Umbilical cord (tissue), 2 donors: ENCODE results near the gene SLC7A11. TPM values are rescaled to one million over a fixed set of nuclear protein-coding genes. Genes with fewer than 3 reads are reported as not detected.
A peak's percentile ranks its signal among the peaks of the same experiment; 100 is the strongest.

Experiments
- DNase-seq: peaks from one replicate; pipeline ENCODE4 v3.0.0-alpha.2; 2015; ENCODE audit warnings: low spot score
- total RNA-seq: library from RNA; depleted of rRNA; stranded (reverse); fragments of >200 nt; gene quantifications from one replicate; pipeline ENCODE4 v1.2.3, GENCODE V29; 2014; ENCODE audit warnings: low replicate concordance; ENCODE audit not compliant: insufficient read depth

The SLC7A11 gene
- 8.7 TPM for total RNA-seq

DNA sequence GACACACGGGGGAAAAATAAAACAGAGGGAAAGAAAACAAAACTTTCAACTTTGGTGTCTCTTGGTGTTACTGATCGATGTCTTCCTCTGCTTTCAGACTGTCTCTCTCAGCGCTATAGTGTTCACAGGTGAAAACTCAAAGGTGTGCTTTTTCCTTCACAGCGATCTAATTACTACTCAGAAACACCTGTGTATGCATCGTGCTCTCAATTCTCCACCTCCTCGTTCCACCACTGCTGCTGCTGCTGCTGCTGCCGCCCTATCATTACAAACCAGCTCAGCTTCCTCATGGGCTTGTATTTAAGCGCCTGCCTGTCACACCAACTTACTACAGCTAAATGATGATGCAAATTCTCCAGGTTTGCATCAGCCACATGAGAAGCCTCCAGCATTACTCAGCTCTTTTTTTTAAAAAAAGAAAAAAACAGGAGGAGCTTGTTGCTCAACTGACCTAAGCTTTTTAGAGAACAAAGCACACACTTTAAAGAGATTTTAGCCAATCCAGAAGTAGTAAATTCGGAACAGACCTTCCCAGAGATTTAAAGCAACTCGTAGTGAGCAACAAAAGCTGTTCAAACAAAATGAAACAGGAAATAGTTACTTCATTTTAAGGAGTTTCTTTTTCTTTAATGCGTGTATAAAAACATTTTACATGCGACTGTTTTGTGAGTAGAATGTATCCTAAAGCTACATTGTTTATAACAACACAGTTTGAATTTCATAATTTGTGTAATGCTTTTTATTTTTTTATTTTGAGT is at the start of gene SLC7A11:
Gene SLC7A11, minus strand, starts transcription at position 274 of the 758 bp plus-strand sequence. CDS start 280 bp downstream, outside the sequence.
- DNase-seq: peak; percentile 92

DNA sequence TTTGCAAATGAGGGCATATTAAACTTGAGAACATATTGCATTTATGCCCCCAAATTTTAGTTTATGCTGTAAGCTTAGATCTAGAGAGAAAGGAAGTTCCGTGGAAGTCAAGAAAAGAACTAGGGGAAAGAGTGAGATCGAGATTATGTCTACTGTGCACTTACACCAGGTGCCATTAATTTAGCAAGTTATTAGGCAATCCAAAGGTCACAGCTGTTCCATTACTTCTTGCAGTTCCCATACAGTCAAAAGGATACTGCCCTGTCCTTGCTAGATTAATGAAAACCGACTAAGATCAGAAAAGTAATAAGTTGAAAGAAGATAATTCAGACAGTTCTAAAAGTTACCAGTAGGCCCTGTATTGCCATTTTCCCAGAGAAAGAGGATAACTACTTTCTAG is 49.3 kb upstream of the SLC7A11 start:
- DNase-seq: no peak

DNA sequence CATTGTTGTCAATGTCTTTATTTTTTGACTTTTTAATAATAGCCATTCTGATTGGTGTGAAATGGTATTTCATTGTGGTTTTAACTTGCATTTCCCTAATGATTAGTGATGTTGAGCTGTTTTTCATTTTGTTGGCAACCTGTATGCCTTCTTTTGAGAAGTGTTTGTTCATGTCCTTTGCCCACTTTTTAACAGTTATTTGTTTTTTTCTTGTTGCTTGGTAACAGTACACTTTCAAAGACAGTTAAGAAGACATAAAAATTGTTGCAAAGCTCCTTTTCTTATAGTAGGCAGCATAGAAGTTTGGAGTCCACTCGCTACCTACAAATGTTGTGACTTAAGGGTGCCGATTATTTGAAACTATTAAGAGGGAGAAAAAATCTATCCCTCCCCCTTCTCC is 48.7 kb upstream of the SLC7A11 start:
- no peak for DNase-seq

DNA sequence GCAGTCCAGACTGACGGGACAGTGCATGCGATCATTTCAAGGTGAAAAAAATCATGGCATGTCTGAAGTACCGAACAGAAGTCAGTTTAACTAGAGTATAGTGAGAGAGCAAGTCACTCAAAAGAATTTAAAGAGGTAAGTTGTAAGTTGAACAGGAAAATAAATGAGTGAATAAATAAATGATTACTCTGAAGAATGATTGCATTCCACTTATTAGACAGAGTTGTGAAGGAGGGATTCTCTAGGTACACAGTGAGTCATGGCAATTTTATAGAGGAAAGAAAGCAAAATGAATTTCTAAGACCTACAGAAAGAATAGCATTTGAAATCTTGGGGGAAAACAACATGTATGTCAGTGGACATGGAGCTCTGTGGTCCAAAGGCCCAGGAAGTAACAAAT is 37.1 kb upstream of the SLC7A11 start:
- no peak for DNase-seq

DNA sequence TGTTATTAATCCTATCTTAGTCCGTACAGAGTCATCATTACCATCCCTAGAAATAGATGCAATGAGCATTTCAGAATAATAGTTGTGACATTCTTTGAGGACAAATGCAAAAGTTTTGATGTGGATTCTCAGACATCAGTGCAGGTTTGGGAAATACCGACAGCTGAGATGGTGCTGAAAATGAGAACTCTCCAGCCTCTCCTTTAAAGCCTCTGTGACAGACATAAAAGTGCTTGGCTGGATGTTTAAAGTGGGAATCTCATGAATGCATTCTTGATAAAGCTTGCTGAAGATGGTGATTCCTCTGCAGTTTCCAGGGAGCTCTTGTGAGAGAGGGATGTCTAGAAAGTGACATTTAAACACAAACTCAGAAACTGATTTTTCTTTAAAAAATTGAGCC is 35.0 kb upstream of the SLC7A11 start:
- peak; percentile 69 for DNase-seq

DNA sequence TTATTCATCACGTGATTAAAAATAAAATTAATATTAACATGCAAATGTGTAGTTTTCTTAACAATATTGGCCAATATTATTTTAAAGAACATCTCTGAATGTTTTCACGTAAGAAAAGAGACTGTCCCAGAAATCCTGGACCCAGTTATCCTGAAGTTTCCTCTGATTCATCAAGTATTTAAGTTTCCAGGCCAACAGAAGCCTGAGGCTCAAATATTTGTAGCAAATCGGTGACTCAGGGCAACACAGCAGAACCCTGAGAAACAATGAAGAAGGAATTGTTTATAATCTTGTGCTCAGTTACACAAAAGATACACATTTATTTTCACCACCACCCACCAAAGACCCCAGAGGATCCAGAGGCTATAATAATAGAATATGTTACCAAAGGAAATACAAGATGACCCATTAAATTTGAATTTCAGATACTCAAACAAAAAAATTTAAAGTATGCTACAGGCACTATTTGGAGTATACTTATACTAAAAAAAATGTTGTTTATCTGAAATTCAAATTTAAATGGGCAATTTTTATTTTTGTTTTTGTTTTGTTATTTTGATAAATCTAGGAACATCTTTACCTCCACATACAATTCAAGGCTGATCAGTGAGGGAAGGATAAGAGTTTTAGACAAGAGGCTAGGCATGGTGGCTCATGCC is 33.9 kb upstream of the SLC7A11 start:
- DNase-seq: peak; percentile 64

DNA sequence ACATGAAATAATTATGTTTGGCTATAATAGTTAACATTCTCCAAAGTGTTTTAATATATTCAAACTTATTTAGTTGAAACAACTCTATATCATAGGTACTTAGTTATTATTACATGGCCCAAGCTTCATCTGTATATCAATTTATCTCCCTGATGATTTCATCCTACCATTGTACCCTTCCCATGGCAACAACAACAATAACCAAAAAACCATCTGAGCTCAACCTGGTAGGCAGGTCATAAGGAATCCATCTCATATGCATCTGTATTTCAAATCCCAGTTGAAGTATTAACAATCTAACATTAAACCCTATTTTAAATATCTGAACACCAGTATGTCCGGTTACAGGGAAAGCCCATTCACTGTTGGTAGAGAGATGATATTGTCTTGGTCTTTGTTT is 33.1 kb upstream of the SLC7A11 start:
- DNase-seq: no peak

DNA sequence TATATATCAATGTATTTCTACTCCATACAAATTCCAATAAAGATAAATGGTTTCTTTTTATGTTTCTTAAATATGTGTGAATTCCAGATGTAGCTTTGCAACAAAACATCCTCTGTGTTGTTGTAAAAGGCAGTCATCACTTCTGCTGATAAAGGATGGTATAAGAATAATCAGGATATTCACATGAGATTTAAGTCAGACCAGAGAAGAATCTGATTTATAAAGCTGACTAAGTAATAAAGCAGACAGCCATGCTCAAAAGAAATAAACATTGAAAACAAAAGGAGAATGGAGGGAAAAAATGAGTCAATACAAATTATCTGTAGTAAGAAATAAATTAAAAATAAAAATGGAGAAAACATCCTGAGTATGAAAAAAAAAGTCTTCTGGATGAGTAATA is 27.0 kb upstream of the SLC7A11 start:
- no peak for DNase-seq

DNA sequence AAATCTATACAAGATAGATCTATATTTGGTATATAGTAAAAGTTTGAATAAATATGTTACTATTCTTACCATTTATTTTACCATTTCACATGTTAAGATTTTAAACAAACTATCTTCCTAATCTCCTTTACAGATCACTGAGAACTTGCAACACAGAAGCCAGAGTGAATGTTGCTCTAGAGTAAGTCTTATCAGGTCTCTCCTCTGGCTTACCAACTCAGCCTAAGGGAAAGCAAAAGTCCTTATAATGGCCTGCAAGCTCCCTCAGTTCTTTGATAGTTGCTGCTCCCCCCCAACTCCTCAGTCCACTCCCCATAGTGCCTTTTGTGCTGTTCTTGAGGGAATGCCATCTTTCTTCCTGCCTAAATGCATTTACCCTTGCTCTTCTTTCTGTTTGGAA is 25.7 kb upstream of the SLC7A11 start:
- no peak for DNase-seq

DNA sequence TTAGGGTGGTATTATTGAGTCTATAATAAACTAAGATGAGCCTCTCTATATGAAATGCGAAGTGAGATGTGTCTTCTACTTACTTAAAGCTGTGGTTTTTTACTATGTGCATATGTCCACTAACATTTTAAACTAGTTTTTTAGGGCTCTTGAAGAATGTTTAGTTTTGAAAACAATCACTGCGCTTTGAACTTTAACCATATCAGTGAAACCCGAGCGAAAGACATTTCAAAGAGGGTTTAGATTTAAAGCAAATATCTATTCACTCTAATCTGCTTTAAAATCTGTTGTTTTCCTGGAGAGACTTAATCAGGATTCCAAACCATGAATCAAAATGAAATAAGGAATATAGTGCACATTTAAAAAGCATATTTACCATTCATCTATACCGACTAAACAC is 24.8 kb upstream of the SLC7A11 start:
- no peak for DNase-seq

DNA sequence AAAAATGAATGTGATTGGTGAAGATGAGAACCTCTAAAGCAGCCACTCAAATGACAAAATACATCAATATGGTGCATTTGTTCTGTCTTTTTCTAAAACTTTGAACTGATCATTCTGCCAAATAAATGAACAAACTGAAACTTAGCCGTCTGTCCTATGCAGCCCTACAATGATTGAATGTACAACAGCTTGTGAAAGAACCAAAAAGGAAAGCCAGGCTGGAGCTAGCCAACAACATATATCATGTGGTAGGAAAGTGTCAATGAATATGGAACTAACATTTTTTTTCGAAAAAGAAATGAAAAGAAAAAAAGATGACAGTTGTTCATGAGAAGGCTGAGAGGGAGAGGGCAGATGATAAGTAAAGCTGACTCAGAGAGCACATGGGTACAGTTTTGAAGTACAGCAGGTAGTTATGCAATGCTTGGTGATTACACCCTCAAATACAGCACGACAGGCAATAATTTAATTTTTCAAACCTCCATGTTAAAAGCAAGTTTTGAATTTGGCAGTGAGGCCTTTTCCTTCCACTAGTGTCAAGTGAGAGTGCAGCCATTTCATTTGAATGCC is 21.2 kb upstream of the SLC7A11 start:
- DNase-seq: no peak

DNA sequence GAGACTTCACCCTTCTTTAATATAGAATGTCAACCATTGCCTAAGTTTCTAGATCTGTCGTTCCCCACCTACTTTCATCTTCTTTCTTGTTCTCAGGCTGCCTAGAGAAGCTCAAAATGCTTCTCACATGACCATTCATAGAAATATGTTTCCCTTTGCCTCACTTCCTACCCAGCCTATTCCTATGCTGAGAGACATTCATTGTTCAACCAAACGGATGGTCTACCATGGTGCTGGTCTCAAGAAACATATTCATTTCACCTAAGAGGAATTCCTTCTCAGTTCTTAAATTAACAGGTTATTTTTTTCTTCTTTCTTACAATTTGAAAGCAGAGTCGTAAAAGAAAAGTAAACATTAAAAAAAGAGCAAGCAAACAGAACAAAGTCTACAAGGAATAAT is 20.3 kb upstream of the SLC7A11 start:
- no peak for DNase-seq

DNA sequence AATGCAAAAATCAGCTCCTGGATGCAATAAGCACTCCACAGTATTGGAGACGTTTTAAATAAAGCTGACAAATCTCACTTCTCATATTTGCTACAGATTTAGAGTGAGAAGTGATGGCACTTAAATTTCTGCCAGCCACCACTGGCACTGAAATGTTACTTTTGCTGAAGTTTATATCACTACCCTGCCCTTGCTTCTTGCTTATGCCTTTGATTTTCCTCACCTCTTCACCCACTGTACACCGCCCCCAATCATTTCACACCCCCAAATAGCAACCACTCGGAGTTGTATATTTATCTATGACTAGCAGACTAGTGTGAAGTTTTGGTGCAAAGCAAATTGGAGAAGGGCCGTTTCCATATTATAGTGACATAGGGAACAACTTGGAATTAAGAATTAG is 19.9 kb upstream of the SLC7A11 start:
- DNase-seq: no peak

DNA sequence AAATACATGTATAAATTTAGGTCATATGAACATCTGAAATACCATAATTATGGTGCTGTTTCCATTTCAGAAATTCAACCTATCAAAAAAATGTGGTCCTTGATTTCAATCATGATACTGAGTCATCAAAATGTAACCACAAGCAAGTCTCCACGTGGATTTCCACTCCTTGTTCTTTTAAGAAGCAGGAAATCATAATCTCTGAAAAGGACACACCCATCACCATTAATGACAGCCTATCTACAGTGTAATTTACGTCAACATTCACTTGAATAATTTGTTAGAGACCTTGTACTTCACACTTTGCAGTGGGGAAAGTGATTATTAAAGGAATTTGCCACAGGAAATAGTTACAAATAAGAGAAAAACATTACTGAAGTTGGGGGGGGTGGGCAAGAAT is 17.7 kb upstream of the SLC7A11 start:
- DNase-seq: no peak

DNA sequence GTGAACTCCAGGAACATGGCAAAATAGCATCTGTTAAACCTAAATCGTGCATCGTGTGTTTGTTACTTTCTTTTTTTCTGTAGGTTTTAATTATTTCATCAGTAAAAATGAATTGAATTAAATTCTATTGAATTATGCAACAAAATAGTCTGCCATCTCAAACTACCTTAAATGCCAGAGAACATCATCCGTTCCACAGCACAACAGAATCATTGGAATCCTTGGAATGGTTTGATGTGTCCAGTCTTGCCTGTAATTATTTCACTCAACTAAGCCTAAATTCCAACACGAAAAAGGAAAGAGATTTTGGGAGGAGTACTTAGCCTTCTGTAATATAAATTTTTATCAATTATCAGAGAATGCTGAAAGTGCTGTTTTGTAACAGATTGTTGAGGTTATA is 17.1 kb upstream of the SLC7A11 start:
- no peak for DNase-seq

DNA sequence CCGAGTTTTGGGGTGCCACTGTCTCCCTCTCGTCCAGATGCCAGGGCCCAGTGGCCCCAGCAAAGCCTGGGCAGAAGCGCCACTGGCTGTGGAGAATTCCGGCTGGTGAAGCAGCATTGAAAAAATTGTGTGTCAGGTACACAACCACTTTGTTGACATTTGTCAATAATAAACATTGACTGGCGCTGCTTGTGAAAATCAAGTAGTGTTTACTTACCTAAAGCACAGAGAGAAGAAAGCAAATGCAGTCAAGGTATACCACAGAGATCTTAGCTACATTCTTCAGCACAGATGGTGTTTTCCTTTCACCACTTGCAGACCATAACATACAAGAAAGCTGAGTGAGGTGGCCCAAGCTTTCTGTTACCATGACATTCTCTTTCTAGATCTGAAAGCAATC is 14.5 kb upstream of the SLC7A11 start:
- no peak for DNase-seq

DNA sequence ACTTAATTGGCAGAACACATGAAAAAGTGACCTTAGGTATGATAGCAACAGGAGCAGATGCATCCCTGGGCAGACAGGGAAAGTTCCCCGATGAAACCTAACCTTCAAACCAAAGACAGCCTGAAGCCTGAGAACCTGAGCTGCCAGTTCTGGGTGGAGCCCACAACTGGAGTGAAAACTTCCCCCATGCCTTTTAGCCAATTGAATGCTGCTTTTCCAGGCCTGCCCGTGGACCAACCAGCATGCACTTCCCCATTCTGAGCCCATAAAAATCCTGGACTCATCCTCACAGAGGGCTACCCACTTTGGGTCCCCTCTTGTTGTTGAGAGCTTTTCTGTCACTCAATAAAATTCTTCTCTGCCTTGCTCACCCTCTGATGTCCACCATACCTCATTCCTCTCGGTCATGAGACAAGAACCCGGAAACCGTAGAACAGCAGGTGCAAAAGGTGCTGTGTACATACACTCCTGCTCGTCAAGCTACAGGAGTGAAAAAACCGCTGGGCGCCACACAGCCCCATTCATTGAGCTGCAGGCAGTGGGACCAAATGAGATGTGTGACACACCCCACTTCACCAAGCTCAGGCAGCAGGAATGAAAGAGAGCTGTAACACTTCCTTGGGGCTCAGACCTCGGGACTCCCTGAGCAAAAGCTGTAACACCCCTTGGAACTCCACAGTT is 13.9 kb upstream of the SLC7A11 start:
- no peak for DNase-seq

DNA sequence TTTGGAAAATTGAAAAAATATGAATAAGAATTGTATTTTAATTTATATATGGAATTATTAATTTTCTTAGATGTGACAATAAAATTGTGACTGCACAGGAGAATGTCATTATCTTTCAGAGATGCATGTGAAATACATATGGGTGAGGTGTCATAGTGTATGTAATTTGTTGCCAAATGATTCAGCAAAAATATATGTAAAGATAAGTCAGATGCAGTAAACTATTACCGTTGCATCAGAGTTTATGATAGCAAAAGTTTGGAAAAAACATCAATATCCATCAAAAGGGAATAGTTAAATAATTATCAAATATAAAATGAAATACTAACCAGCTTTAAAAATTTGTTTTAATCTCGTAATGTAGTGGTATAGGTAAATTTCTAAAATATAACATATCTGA is 10.4 kb upstream of the SLC7A11 start:
- no peak for DNase-seq

DNA sequence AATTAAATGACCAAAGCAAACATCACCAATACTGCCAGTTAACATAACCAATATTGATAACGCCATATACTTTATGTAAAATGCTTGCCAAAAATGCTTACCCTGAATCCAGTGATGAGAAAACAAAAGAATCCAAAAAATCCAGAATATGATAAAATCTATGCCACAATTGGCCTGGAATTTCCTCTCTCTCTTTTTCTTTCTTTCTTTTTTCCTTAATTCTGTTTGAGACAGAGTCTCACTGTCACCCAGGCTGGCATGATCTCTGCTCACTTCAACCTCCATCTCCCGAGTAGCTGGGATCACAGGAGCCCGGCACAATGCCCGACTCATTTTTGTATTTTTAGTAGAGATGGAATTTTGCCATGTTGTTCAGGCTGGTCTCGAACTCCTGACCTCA is 9.8 kb upstream of the SLC7A11 start:
- DNase-seq: no peak

DNA sequence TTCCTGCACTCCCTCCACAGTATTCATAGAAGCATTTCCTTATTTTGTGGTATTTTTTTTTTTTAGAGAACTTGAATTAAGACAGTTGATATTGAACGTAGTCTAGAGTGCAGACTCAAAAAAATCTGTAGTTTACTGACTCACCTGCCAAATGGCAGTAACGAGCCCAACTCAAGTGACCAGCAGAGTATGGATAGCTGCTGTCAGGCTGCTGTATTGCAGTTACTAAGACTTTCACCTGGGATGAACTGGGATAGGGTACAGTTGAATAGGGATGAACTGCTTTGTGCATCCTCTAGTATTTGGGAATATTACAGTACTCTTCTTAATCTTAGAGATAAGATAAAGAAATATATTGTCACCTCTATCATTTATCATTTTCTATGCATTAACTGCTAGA is 7.0 kb upstream of the SLC7A11 start:
- DNase-seq: no peak

DNA sequence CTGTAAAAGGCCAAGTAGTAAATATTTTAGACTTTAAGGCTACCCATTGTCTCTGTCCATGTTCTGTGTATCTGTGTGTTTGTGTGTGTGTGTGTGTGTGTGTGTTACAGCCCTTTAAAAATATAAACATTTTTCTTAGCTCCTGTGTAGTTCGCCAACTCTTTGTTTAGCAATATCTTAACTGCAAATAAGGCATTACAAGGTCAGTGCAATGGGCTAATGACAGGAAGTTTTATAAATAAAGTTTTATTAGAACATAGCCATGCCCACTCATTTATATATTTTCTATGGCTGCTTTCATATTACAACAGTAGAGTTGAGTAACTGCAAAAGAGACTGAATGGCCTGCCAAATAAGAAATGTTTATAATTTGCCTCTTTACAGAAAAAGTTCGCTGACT is 5.9 kb upstream of the SLC7A11 start:
- DNase-seq: no peak

DNA sequence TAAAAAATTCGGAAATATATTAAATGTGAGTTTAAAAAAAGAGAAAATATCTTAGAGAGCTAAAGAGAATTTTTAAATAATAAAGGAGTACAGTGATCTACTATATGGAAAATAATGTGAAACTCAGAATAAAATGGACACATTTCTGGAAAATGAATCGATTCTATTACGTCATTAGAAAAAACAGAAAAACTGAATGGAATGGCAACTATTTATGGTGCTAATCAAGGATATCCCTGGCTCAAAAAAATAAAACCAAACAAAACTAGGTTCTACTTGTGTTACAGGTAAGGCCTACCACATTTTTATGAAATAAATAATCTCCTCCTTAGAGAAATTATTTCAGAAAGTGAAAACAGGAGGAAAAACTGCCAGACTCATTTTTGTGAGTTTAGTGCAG is 5.5 kb upstream of the SLC7A11 start:
- DNase-seq: no peak

DNA sequence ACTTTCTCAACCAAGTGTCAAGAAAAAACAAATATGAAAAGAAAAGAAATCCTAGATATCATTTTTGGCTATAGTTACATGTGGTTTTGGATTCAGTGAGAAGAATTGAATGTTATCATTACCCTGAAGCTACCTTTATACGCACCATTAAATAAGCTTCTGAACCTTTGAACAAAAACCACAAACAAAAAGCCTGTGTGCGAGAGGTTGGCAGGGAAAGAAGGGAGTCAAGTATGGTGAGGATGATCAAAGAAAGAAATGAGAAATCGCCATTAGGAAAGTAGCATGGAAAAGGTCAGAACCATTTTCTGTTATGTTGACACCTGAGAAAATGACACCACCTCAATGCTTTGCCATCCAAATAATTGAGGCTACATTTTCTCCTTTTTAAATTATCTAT is 1.2 kb upstream of the SLC7A11 start:
- no peak for DNase-seq
